Measurements from ENCODE around the gene RPP25L. TPM values are rescaled to one million over a fixed set of nuclear protein-coding genes. Genes with fewer than 3 reads are reported as not detected.

RPP25L gene
- polyA plus RNA-seq, 1 experiment, result 19.4 TPM

GRCh38 chr9:34630402-34631154, 18.7 kb upstream of the RPP25L start:
- no peak for DNase-seq (ENCODE audit: low read depth, low spot score)
- POLR2A ChIA-PET, result no interaction called here
- H3K4me3 ChIP-seq (ENCODE audit: low read depth, low read length), result no peak overlapping the region
- CTCF ChIA-PET, result interaction anchor here (0.6 to 2.2 kb wide), 3 partner anchors 10 to 72 kb away, joined by 3 to 5 read pairs (median 3); partner anchors contain the start of gene DCTN3
- TF ChIP-seq CTCF (IDR thresholded peaks at IDR 0.05; ENCODE audit: low read depth, low read length), result no peak
- no peaks in the 10 kb centered on the region for H3K9me3 ChIP-seq (ENCODE audit: control insufficient read depth, insufficient read depth, low read length)
- no peak overlapping the region for H3K27ac ChIP-seq (ENCODE audit: low read depth, low read length)
- peaks cover 53% of the 10 kb centered on the region for H3K27me3 ChIP-seq (ENCODE audit: control insufficient read depth, insufficient read depth, low read length)

GRCh38 chr9:34629491-34629808, 17.6 kb upstream of the RPP25L start:
- Histone ChIP-seq H3K27ac (ENCODE audit: low read depth, low read length) (no peak overlapping the region), H3K4me3 (ENCODE audit: low read depth, low read length) (no peak overlapping the region), H3K27me3 (ENCODE audit: control insufficient read depth, insufficient read depth, low read length) (peaks cover 64% of the 10 kb centered on the region), H3K9me3 (ENCODE audit: control insufficient read depth, insufficient read depth, low read length) (no peaks in the 10 kb centered on the region)
- no peak for DNase-seq (ENCODE audit: low read depth, low spot score)
- ChIA-PET POLR2A (no interaction called here), CTCF (interaction anchor here (1.3 to 2.2 kb wide), 2 partner anchors 73 to 226 kb away, joined by 3 to 5 read pairs; no protein-coding TSS in a partner anchor)
- no peak for TF ChIP-seq CTCF (IDR thresholded peaks at IDR 0.05; ENCODE audit: low read depth, low read length)

- Histone ChIP-seq H3K4me3 (ENCODE audit: low read depth, low read length) (peak within 1 kb of the TSS; percentile 44), H3K9me3 (ENCODE audit: control insufficient read depth, insufficient read depth, low read length) (no peaks in the 10 kb centered on the region; the same call in 1 of the 2 replicates), H3K27ac (ENCODE audit: low read depth, low read length) (no peak within 1 kb of the TSS), H3K27me3 (ENCODE audit: control insufficient read depth, insufficient read depth, low read length) (peaks cover 70% of the 10 kb centered on the region)
- no peak for DNase-seq (ENCODE audit: low read depth, low spot score)
- no peak for TF ChIP-seq CTCF (IDR thresholded peaks at IDR 0.05; ENCODE audit: low read depth, low read length)
- ChIA-PET CTCF (interaction anchor here (1.3 kb wide), 1 partner anchor 225 kb away, joined by 3 read pairs; no protein-coding TSS in a partner anchor), POLR2A (no interaction called here)
Observed at GRCh38 chr9:34628656-34629490, 17.0 kb upstream of the RPP25L start, which contains the start of gene ARID3C. Gene ARID3C, minus strand, starts transcription at chr9:34629066. Its CDS starts 1,052 bp downstream, at chr9:34628014.

- POLR2A ChIA-PET, result no interaction called here
- Histone ChIP-seq H3K9me3 (ENCODE audit: control insufficient read depth, insufficient read depth, low read length) (no peaks in the 10 kb centered on the region; the same call in 1 of the 2 replicates), H3K4me3 (ENCODE audit: low read depth, low read length) (peak overlapping the region; percentile 44; the same call in 1 of the 2 replicates), H3K27me3 (ENCODE audit: control insufficient read depth, insufficient read depth, low read length) (peaks cover 79% of the 10 kb centered on the region), H3K27ac (ENCODE audit: low read depth, low read length) (no peak overlapping the region)
- DNase-seq (ENCODE audit: low read depth, low spot score), result no peak
- TF ChIP-seq CTCF (IDR thresholded peaks at IDR 0.05; ENCODE audit: low read depth, low read length), result no peak
- CTCF ChIA-PET, result no interaction called here
Observed at GRCh38 chr9:34627716-34628655, 16.1 kb upstream of the RPP25L start.
